DLD1 (cell line): ENCODE results near the gene C14orf180.

ENCODE experiments used
- in situ Hi-C: cut with HindIII; loops from 2 replicates; pipeline ENCODE4 v1.10.0; 2017; ENCODE audit warnings: low sequenced_read_pairs

Gene C14orf180

GRCh38 chr14:104579507-104579906 is at the start of gene C14orf180:
Gene C14orf180 (plus strand): TSS chr14:104579764. CDS start chr14:104586431, 6,667 bp downstream.
- in situ Hi-C loops: no loop called here

DNA sequence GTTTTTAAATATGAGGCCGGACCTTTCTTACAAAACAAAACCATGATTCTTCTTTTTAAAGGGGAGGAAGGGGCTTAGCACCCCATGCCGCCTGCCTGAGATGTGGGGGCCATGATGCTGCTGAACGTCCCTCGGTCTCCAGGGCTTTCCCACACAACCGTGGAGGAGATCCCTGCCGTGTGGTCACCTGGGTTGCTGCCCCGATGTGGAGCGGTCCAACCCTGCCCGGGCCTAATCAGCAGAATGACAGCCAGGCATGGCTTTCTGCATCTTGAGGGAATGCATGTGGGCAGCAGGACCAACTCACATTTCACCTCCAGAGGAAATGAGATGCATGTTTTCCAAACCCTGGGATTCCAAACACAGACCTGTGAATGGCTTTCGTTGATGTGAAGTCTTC is 48.9 kb upstream of the C14orf180 start:
- in situ Hi-C loops: loop anchor here (25.0 kb wide), 1 partner anchor 193 kb away; no protein-coding TSS in a partner anchor

- in situ Hi-C loops: loop anchor here (25.0 kb wide), 1 partner anchor 194 kb away; no protein-coding TSS in a partner anchor
Measured at GRCh38 chr14:104531421-104532190, 48.0 kb upstream of the C14orf180 start.

DNA sequence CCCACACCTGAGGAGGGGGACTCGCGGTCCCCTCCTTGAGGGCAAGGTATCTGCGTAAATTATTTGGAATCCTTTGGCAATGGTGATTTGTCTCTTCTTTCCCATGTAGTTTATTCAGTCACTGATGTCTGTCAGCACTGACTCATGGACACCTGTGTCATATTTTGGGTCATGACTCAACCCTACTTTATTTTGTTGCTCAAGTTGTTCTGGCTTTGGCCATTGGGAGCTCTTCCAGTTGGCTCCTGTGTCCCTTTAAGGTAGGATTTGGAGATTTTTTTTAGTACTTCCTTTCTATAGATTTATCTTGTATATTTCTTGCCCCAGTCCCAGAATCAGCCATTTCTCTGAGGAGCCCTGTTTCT is 47.4 kb upstream of the C14orf180 start:
- in situ Hi-C loops: loop anchor here (25.0 kb wide), 1 partner anchor 195 kb away; no protein-coding TSS in a partner anchor

- in situ Hi-C loops: loop anchor here (25.0 kb wide), 1 partner anchor 197 kb away; no protein-coding TSS in a partner anchor
Measured at GRCh38 chr14:104534036-104534435, 45.5 kb upstream of the C14orf180 start.

DNA sequence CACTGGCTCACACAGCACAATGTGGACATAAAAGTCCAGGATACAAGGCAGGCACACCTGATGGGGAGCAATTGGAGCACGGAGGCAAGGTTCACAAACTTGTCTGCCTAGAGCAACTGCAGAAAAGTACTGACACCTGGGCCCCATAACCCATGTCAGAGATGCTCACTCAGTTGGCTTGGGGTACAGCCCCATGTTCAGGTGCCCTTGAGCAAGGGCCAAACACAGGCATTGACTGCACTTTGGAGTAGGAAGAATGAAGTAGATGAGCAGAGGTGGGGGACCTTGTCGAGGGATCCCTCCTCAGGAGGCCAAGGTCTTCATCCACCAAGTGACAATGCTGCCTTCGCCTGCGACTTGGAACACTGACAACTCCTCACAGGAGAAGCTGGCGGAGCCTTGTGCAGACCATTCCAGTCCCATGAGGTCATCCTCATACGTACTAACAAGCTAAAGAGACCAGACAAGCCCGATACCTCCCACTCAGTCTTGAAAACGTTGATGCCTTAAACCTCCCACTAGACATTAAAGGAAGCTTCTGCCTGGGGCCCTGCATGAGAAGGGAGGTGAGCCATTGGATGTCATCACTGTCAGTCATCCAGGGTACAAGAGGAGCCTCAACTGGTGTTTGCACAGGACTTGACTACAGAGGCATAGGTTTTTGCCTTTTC is 42.5 kb upstream of the C14orf180 start:
- in situ Hi-C loops: loop anchor here (25.0 kb wide), 1 partner anchor 200 kb away; no protein-coding TSS in a partner anchor

DNA sequence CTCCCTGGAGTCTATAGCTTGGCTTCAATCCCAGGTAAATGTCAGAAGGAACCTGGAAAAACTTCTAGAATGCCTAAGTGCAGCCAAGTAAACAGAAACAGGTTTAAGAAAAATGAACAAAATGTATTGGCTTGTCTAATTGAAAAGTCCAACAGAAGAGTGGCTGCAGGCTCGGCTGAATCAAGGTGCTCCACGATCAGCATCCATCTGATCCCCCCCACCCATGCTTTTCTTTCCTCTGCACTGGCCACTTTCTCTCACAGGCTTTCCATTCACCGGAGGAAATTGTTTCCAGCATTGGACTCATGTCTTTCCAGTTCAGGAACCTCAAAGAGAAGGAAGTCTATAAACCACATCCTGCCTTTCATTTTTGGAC is 42.0 kb upstream of the C14orf180 start:
- in situ Hi-C loops: loop anchor here (25.0 kb wide), 1 partner anchor 200 kb away; no protein-coding TSS in a partner anchor

- in situ Hi-C loops: loop anchor here (25.0 kb wide), 1 partner anchor 205 kb away; no protein-coding TSS in a partner anchor
Measured at GRCh38 chr14:104541905-104542465, 37.6 kb upstream of the C14orf180 start.

- in situ Hi-C loops: loop anchor here (25.0 kb wide), 1 partner anchor 206 kb away; no protein-coding TSS in a partner anchor
Measured at GRCh38 chr14:104542871-104543830, 36.4 kb upstream of the C14orf180 start.

DNA sequence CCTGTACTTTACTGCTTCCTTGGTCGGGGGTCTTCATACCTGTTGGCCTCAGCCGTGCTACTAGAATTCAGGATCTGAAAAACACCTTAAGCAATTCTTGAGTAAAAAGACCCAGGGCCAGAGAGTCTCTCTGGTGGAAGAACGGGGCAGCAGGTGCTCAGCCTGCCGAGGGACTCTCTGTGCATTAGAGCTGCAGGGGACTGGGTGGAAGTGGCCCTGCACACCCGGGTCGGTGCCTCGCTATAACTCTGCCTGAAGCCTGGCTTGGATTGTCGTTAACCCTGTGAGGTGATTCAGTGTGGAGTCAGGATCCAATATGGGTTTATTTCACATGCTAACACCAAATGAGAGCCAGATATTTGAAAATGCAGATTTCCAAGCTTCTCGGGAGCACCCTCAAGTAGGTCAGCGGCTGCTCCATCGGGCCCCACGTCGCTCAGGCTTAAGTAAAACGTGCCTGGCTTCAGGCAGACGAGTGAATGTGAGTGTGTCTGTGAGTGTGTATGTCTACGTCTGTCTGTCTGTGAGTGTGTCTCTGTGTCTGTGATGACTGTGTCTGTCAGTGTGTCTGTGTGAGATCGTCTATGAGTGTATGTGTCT is 35.1 kb upstream of the C14orf180 start:
- in situ Hi-C loops: loop anchor here (25.0 kb wide), 1 partner anchor 207 kb away; no protein-coding TSS in a partner anchor

DNA sequence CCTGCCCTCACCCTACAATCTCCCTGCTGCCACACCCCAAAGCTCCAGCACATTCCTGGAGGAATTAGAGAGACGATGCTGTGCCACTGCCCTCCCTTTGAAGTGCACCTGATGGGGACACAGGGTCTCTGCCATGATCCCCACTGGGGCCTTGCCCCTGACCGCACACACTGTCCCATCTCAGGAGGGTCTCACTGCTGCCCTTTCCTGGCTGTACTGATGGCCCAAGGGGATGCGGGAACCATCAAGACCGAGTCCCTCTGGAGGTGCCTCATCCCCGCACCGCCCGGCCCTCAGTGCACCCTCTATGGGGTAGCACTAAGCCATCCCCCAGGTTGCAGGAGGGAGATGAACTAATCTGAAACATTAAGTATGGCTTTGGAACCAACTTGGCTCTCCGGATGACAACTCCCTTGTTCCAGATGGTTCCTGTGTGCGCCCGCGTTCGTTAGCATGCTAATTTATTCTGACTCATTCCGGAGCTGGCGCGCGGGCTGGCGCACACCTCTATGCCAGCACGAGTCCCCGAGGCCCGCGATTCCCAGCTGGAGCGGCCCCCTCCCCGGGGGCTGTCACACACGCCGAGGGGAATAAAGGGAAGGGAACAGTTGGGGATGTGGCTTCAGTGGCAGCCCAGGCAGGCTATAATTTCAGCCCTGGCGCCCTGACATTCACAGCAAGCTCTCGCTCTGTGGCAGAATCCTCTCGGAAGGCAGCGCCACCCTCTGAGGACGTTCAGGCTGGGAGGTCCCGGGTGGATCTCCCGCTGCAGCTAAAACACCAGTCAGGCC is 34.2 kb upstream of the C14orf180 start:
- in situ Hi-C loops: loop anchor here (25.0 kb wide), 1 partner anchor 208 kb away; no protein-coding TSS in a partner anchor

DNA sequence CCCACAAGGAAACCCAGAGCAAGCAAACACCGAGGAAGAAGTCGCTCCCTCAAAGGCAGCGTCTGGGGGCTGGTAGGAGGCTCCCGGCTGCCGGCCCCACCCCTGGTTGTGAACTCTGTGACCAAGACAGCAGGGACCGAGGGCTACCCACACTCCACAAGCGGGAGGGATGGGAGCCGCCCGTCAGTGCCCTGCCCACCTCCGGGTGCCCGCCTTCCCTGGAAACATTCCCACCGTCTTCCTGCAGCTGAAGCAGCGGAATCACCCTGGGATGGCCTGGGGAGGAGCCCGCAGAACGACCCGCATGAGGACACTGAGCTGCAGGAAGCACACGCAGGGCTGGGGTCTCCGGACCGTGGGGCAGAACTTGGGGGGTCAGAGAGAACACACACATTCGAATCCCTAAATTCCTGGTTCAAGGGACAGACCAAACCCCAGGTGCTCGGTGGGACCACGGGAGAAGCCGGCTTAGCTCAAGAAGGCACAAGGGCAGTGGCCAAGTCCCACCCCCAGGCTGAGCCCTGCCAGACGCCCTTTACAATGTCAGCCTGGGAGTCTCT is 33.5 kb upstream of the C14orf180 start:
- in situ Hi-C loops: loop anchor here (25.0 kb wide), 1 partner anchor 209 kb away; no protein-coding TSS in a partner anchor

DNA sequence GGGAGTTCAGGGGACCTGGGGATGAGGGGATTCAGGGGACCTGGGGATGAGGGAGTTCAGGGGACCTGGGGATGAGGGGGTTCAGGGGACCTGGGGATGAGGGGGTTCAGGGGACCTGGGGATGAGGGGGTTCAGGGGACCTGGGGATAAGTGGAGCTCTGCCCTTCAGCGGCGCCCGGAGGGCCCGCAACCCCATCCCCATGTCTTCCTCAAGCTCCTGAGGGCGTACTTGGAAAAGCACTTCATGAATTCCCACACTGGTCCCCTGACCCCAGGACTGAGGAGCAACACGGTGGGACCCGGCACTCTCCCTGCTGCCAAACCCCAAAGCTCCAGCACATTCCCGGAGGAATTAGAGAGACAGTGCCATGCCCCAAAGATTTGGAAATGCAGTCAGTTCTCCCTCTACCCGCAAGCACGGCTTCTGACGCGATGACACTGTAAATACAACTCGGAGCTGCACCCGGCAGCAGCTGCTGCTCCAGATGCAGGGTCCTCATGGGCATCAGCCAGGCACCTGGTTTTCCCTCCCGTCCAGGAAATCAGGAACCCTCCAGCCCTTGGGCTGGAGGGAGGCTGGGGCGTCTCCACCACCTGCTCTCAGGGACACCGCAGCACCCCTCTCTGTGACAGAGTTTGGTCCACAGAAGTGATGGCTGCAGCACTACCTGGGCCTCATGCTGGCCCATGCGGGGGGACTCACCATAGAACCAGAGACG is 32.8 kb upstream of the C14orf180 start:
- in situ Hi-C loops: loop anchor here (25.0 kb wide), 1 partner anchor 209 kb away; no protein-coding TSS in a partner anchor

DNA sequence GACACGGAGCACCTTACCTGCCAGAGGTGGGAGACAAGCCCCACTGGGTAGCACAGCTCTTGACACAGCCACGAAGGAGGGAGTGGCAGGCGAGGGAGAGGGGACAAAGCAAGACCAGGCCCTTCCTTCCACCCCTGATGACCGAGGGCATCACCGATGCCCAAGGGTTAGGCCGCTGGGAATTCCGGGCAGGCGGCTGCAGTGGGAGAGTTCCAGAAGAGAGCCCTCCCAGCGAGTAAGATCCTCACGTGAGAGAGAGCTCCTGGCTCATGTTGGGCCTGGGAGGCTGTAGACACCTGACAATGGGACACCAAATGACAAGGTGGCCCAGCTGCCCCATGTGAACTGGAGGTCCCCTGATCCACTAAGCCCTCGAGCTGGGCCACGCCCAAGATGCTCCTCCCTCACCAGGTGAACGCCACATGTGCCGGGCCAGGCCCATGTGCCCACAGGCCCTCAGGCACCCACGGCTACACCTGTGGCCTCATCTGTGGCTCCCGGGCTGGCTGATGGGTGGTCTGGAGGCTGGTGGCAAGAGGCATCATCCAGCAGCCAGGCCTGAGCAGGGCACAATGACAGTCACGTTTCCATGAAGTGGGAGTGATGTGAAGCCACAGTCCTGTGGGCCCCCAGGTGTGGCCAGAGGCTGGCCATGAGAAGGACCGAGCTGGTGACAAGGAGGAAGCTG is 32.1 kb upstream of the C14orf180 start:
- in situ Hi-C loops: loop anchor here (25.0 kb wide), 1 partner anchor 210 kb away; no protein-coding TSS in a partner anchor

- in situ Hi-C loops: loop anchor here (25.0 kb wide), 1 partner anchor 211 kb away; no protein-coding TSS in a partner anchor
Measured at GRCh38 chr14:104547998-104548700, 31.4 kb upstream of the C14orf180 start.

- in situ Hi-C loops: loop anchor here (25.0 kb wide), 1 partner anchor 212 kb away; no protein-coding TSS in a partner anchor
Measured at GRCh38 chr14:104548802-104549535, 30.6 kb upstream of the C14orf180 start.
